H1 (cell line): ENCODE results near the gene PRX. TPM values are rescaled to one million over a fixed set of nuclear protein-coding genes. Genes with fewer than 3 reads are reported as not detected.

Source experiments
- CTCF ChIA-PET: fragments of 300-600 bp; sonication (Branson Sonifier 250); formaldehyde crosslinking; loops from one replicate; lab custom pipeline; 2021; ENCODE audit not compliant: partially characterized antibody; lab: Charles Lee
- POLR2A ChIA-PET: fragments of 300-600 bp; sonication (Branson Sonifier 250); formaldehyde crosslinking; loops from one replicate; lab custom pipeline; 2021; ENCODE audit warnings: inconsistent platforms; ENCODE audit not compliant: partially characterized antibody; lab: Charles Lee
- DNase-seq, 2 experiments: peaks; one replicate each; pipeline versions ENCODE4 v3.0.0 to v3.0.0-alpha.2; 2010 to 2022; ENCODE audit warnings: low spot score in 2 of 2, low read depth in 1 of 2, mixed read lengths in 1 of 2
- FAIRE-seq: peaks from 2 replicates; lab custom pipeline; 2011; peaks lifted over from hg19 to GRCh38; lab: Jason Lieb, UNC
- H2AFZ ChIP-seq: 2 replicates; pipeline ENCODE4 v1.8.1; 2012; ENCODE audit warnings: low read length, inconsistent platforms
- H2AK5ac ChIP-seq: 2 replicates; pipeline ENCODE4 v1.6.1; 2013; ENCODE audit warnings: low read depth, low read length
- H2BK120ac ChIP-seq: replicated peaks from 2 replicates; pipeline ENCODE3; 2013; ENCODE audit warnings: low read depth, low read length, inconsistent platforms
- H2BK12ac ChIP-seq: 2 replicates; pipeline ENCODE4 v1.6.1; 2013; ENCODE audit warnings: low read depth, low read length
- H2BK15ac ChIP-seq: 2 replicates; pipeline ENCODE4 v1.6.1; 2013; ENCODE audit warnings: low read length
- H2BK20ac ChIP-seq: 2 replicates; pipeline ENCODE4 v1.6.1; 2013; ENCODE audit warnings: low read length
- H2BK5ac ChIP-seq: 2 replicates; pipeline ENCODE4 v1.6.1; 2013; ENCODE audit warnings: low read depth, low read length
- H3K14ac ChIP-seq: 2 replicates; pipeline ENCODE4 v1.6.1; 2013; ENCODE audit warnings: inconsistent platforms; ENCODE audit not compliant: insufficient read length
- H3K18ac ChIP-seq: 2 replicates; pipeline ENCODE4 v1.6.1; 2013; ENCODE audit warnings: low read length; ENCODE audit errors: extremely low read depth
- H3K23ac ChIP-seq: 2 replicates; pipeline ENCODE4 v1.6.1; 2013; ENCODE audit warnings: inconsistent platforms; ENCODE audit not compliant: insufficient read length
- H3K23me2 ChIP-seq: 2 replicates; pipeline ENCODE4 v1.6.1; 2013; ENCODE audit warnings: low read depth, low read length
- H3K27ac ChIP-seq: 2 replicates; pipeline ENCODE4 v1.6.1; 2011; ENCODE audit warnings: low read depth, low read length, inconsistent platforms
- H3K27me3 ChIP-seq, 4 experiments: replicated peaks in 1 of 4; 1 replicate in 1 of 4; 2 replicates in 3 of 4; pipeline versions ENCODE4 v1.6.1 to v1.8.1; 2011 to 2013; ENCODE audit warnings: low read length in 3 of 4, mild to moderate bottlenecking in 3 of 4, inconsistent platforms in 2 of 4, mixed read lengths in 2 of 4, moderate library complexity in 1 of 4; ENCODE audit not compliant: control insufficient read depth in 3 of 4, insufficient read depth in 3 of 4; ENCODE audit errors: extremely low read depth in 1 of 4
- H3K36me3 ChIP-seq, 4 experiments: 2 replicates each; pipeline versions ENCODE4 v1.6.1 to v1.8.1; 2011 to 2013; ENCODE audit warnings: mild to moderate bottlenecking in 4 of 4, low read length in 3 of 4, moderate library complexity in 2 of 4, control low read depth in 1 of 4, inconsistent platforms in 1 of 4; ENCODE audit not compliant: insufficient read depth in 4 of 4, control insufficient read depth in 2 of 4
- H3K4ac ChIP-seq: replicated peaks from 2 replicates; pipeline ENCODE3; 2013; ENCODE audit warnings: low read length, low read depth, mixed read lengths, inconsistent platforms; ENCODE audit not compliant: insufficient read length
- H3K4me1 ChIP-seq, 4 experiments: replicated peaks in 1 of 4; 1 replicate in 1 of 4; 2 replicates in 3 of 4; pipeline versions ENCODE4 v1.6.1 to v1.8.1; 2011 to 2013; ENCODE audit warnings: low read length in 3 of 4, inconsistent platforms in 2 of 4, mixed read lengths in 1 of 4; ENCODE audit not compliant: insufficient read depth in 4 of 4, control insufficient read depth in 3 of 4
- H3K4me2 ChIP-seq, 2 experiments: 2 replicates each; pipeline versions ENCODE4 v1.6.1 to v1.8.1; 2011 to 2013; ENCODE audit warnings: low read depth in 2 of 2, low read length in 2 of 2, control low read depth in 1 of 2, inconsistent platforms in 1 of 2, mild to moderate bottlenecking in 1 of 2; ENCODE audit not compliant: insufficient read depth in 1 of 2
- H3K4me3 ChIP-seq, 4 experiments: fragments of 200-600, 300-600 bp in 1 of 4; sonication (generic), shearing (Covaris generic), sonication (Bioruptor Twin) in 1 of 4; 2 replicates each; pipeline versions ENCODE4 v1.5.1 to v1.8.1; 2011 to 2016; ENCODE audit warnings: low read length in 4 of 4, low read depth in 3 of 4, control low read depth in 2 of 4, inconsistent platforms in 2 of 4, mild to moderate bottlenecking in 2 of 4, mixed read lengths in 1 of 4, moderate library complexity in 1 of 4; ENCODE audit not compliant: insufficient read depth in 2 of 4; ENCODE audit errors: extremely low read depth in 1 of 4
- H3K56ac ChIP-seq: replicated peaks from 2 replicates; pipeline ENCODE3; 2013; ENCODE audit warnings: low read depth, mild to moderate bottlenecking, mixed read lengths, low read length, inconsistent platforms; ENCODE audit not compliant: insufficient read length
- H3K79me1 ChIP-seq: 2 replicates; pipeline ENCODE4 v1.6.1; 2013; ENCODE audit warnings: low read depth, low read length, control low read depth
- H3K79me2 ChIP-seq, 2 experiments: 2 replicates each; pipeline versions ENCODE4 v1.6.1 to v1.8.1; 2012 to 2013; ENCODE audit warnings: low read length in 2 of 2, mild to moderate bottlenecking in 2 of 2, inconsistent platforms in 1 of 2; ENCODE audit not compliant: insufficient read depth in 2 of 2, control insufficient read depth in 1 of 2
- H3K9ac ChIP-seq, 4 experiments: replicated peaks in 1 of 4; 1 replicate in 1 of 4; 2 replicates in 3 of 4; pipeline versions ENCODE4 v1.6.1 to v1.8.1; 2011 to 2013; ENCODE audit warnings: low read depth in 3 of 4, low read length in 3 of 4, control low read depth in 2 of 4, mild to moderate bottlenecking in 2 of 4, moderate library complexity in 2 of 4, inconsistent platforms in 1 of 4; ENCODE audit errors: extremely low read depth in 1 of 4
- H3K9me3 ChIP-seq, 2 experiments: 2 replicates each; pipeline versions ENCODE4 v1.6.1 to v1.8.1; 2012 to 2013; ENCODE audit warnings: mild to moderate bottlenecking in 2 of 2, moderate library complexity in 2 of 2, control low read depth in 1 of 2, inconsistent platforms in 1 of 2, low read depth in 1 of 2, low read length in 1 of 2, mixed read lengths in 1 of 2; ENCODE audit not compliant: insufficient read depth in 2 of 2
- H4K20me1 ChIP-seq, 2 experiments: replicated peaks in 1 of 2; 2 replicates each; pipeline versions ENCODE3 to v1.8.1; 2011 to 2013; ENCODE audit warnings: inconsistent platforms in 2 of 2, low read length in 2 of 2, mild to moderate bottlenecking in 1 of 2; ENCODE audit not compliant: insufficient read depth in 2 of 2, control insufficient read depth in 1 of 2
- H4K5ac ChIP-seq: 2 replicates; pipeline ENCODE4 v1.6.1; 2013; ENCODE audit warnings: low read length, low read depth, mixed read lengths, inconsistent platforms; ENCODE audit not compliant: insufficient read length
- H4K8ac ChIP-seq: 2 replicates; pipeline ENCODE4 v1.8.0; 2013; ENCODE audit warnings: mild to moderate bottlenecking, moderate library complexity, low read length, inconsistent platforms; ENCODE audit not compliant: insufficient read depth; ENCODE audit errors: extremely low read depth
- H4K91ac ChIP-seq: replicated peaks from 2 replicates; pipeline ENCODE3; 2013; ENCODE audit warnings: low read length, mixed read lengths, inconsistent platforms; ENCODE audit not compliant: insufficient read length
- ASH2L ChIP-seq: fragments of 200-600, 300-600 bp; sonication (generic); IDR thresholded peaks from one replicate; pipeline ENCODE4 v1.7.1; 2017; ENCODE audit warnings: low read length
- BACH1 ChIP-seq: IDR thresholded peaks from 2 replicates; pipeline ENCODE4 v1.6.1; 2012; ENCODE audit warnings: low read length, improper control_type of control experiment
- BCL11A ChIP-seq, 2 experiments: IDR thresholded peaks; one replicate each; pipeline ENCODE4 v1.6.1; 2011; ENCODE audit warnings: low read depth in 2 of 2, low read length in 2 of 2, mild to moderate bottlenecking in 2 of 2
- CREB1 ChIP-seq: IDR thresholded peaks from 2 replicates; pipeline ENCODE4 v1.6.1; 2012; ENCODE audit warnings: inconsistent platforms
- EP300 ChIP-seq, 2 experiments: IDR thresholded peaks; 1 replicate in 1 of 2; 2 replicates in 1 of 2; pipeline ENCODE4 v1.6.1; 2011 to 2012; ENCODE audit warnings: low read depth in 2 of 2, low read length in 2 of 2, mild to moderate bottlenecking in 2 of 2, borderline replicate concordance in 1 of 2, inconsistent platforms in 1 of 2, moderate library complexity in 1 of 2
- MAX ChIP-seq: IDR thresholded peaks from 2 replicates; pipeline ENCODE4 v1.6.1; 2012; ENCODE audit warnings: inconsistent platforms
- POLR2A ChIP-seq, 2 experiments: IDR thresholded peaks; 1 replicate in 1 of 2; 2 replicates in 1 of 2; pipeline ENCODE4 v1.6.1; 2011; ENCODE audit warnings: low read depth in 2 of 2, low read length in 2 of 2, mild to moderate bottlenecking in 2 of 2; ENCODE audit errors: control extremely low read depth in 1 of 2
- POU5F1 ChIP-seq: IDR thresholded peaks from 2 replicates; pipeline ENCODE4 v1.6.1; 2011; ENCODE audit warnings: low read depth, mild to moderate bottlenecking, low read length, moderate library complexity
- RBBP5 ChIP-seq: IDR thresholded peaks from 2 replicates; pipeline ENCODE4 v1.7.1; 2012; ENCODE audit warnings: low read depth, mild to moderate bottlenecking, inconsistent platforms, low read length, moderate library complexity, borderline replicate concordance
- SIRT6 ChIP-seq: IDR thresholded peaks from one replicate; pipeline ENCODE4 v1.7.1; 2012; ENCODE audit warnings: low read length, inconsistent platforms
- SP1 ChIP-seq: IDR thresholded peaks from 2 replicates; pipeline ENCODE4 v1.6.1; 2011; ENCODE audit warnings: low read depth, low read length
- SP4 ChIP-seq: IDR thresholded peaks from 2 replicates; pipeline ENCODE4 v1.6.1; 2012; ENCODE audit warnings: low read length, inconsistent platforms
- TBP ChIP-seq: IDR thresholded peaks from 2 replicates; pipeline ENCODE4 v1.6.1; 2011; ENCODE audit warnings: low read depth, low read length, improper control_type of control experiment
- TCF12 ChIP-seq: IDR thresholded peaks from 2 replicates; pipeline ENCODE4 v1.6.1; 2011; ENCODE audit warnings: low read depth, mild to moderate bottlenecking, low read length
- TEAD4 ChIP-seq: IDR thresholded peaks from 2 replicates; pipeline ENCODE4 v1.6.1; 2012; ENCODE audit warnings: low read depth, low read length, inconsistent platforms, mixed read lengths
- WGBS, 2 experiments: shearing (Covaris generic) in 1 of 2; methylation state at CpG; one replicate each; pipeline versions ENCODE4 v1.1.6 to v1.1.7; 2013 to 2015; ENCODE audit warnings: low lambda C conversion rate in 2 of 2, mixed read lengths in 2 of 2, inconsistent platforms in 1 of 2, low coverage in 1 of 2, missing lambda C conversion rate in 1 of 2; ENCODE audit not compliant: insufficient replicate concordance in 2 of 2, insufficient coverage in 1 of 2, insufficient read length in 1 of 2; ENCODE audit errors: extremely low coverage in 1 of 2, missing lambda C conversion rate in 1 of 2; 5-methylcytosine and 5-hydroxymethylcytosine counted together
- polyA plus RNA-seq, 7 experiments: library from polyadenylated mRNA; depleted of rRNA in 3 of 7; stranded (reverse) in 5 of 7; unstranded in 2 of 7; fragments of >200 nt in 5 of 7; fragments of 200-250 nt in 2 of 7; gene quantifications; 1 replicate in 5 of 7; 2 replicates in 1 of 7; 4 replicates in 1 of 7; pipeline versions ENCODE4 v1.2.1 to v1.2.3, GENCODE V29; 2011 to 2013; ENCODE audit warnings: missing spikeins in 2 of 7, mixed read lengths in 2 of 7
- total RNA-seq: library from RNA; stranded (reverse); fragmentation: NEBNext Ultra II Directional; extraction: Animal tissue kit (Norgen Biotek cat#: 25700); gene quantifications from 2 replicates; pipeline ENCODE4 v1.2.1, GENCODE V29; 2021

PRX gene
- total and polyA plus RNA-seq, 2 of the 8 experiments (the other 6 are each of a cell fraction or from before 2014, with no cell fraction given), result 2.8 to 5.8 TPM

GRCh38 chr19:40410030-40410389, 3.2 kb downstream of the PRX start:
- H3K23ac ChIP-seq, result no peak overlapping the region
- peak overlapping the region; percentile 61; the same call in 1 of the 2 replicates for H2BK15ac ChIP-seq
- FAIRE-seq, result no peak
- TF ChIP-seq SP1 (peak; percentile 76), BACH1 (no peak), EP300 (IDR thresholded peaks at IDR 0.05; ENCODE audit: borderline replicate concordance in 1 of 2, low read depth in 2 of 2, low read length in 2 of 2) (peak in 1 of 2 experiments; percentile 70; a peak in 1 of 3 replicates), TCF12 (peak; percentile 64; the same call in 1 of the 2 replicates), ASH2L (peak; percentile 33), SIRT6 (no peak), MAX (peak; percentile 46), BCL11A (IDR thresholded peaks at IDR 0.05; ENCODE audit: low read depth in 2 of 2, low read length in 2 of 2) (no peak), POLR2A (IDR thresholded peaks at IDR 0.05; ENCODE audit: control extremely low read depth in 1 of 2, low read depth in 2 of 2, low read length in 2 of 2) (peak in 1 of 2 experiments; percentile 58; a peak in 1 of 3 replicates), POU5F1 (no peak), SP4 (no peak), TEAD4 (peak; percentile 67; the same call in 1 of the 2 replicates), TBP (no peak), RBBP5 (no peak; the same call in 1 of the 2 replicates), CREB1 (no peak)

More at GRCh38 chr19:40410030-40410389, 3.2 kb downstream of the PRX start:
- H2AK5ac ChIP-seq, result no peak overlapping the region
- no peaks in the 10 kb centered on the region for H3K9me3 ChIP-seq
- no peak overlapping the region for H3K9ac ChIP-seq
- no peak for DNase-seq
- peak overlapping the region; percentile 80 for H4K91ac ChIP-seq
- H3K4me1 ChIP-seq, result peaks cover 7 to 24% (median 13%) of the 10 kb centered on the region in 4 experiments
- peak overlapping the region; percentile 1; the same call in 1 of the 2 replicates for H3K18ac ChIP-seq
- H3K27ac ChIP-seq, result peak overlapping the region; percentile 53; the same call in 1 of the 2 replicates
- peak overlapping the region; percentile 57; the same call in 1 of the 2 replicates for H4K8ac ChIP-seq
- POLR2A ChIA-PET, result interaction anchor here (1.6 to 6.4 kb wide), 7 partner anchors 8 to 307 kb away, joined by 3 to 27 read pairs (median 8); partner anchors contain the start of genes COQ8B, ITPKC, SERTAD1 and SERTAD3
- WGBS, 2 experiments, result 52% methylated on average over 7 of the region's 9 CpGs; no CpG with 5 or more reads in 1 of the 2 experiments
- no peak overlapping the region for H3K14ac ChIP-seq
- H2AFZ ChIP-seq, result 0 out of 2 replicates have a peak overlapping the region, but pooled peaks have one; percentile 5
- no peaks in the 10 kb centered on the region for H3K79me2 ChIP-seq
- peak overlapping the region; percentile 48; the same call in 1 of the 2 replicates for H2BK5ac ChIP-seq
- 0 out of 2 replicates have a peak, but pooled peaks cover 2% of the 10 kb centered on the region for H3K23me2 ChIP-seq
- no peak overlapping the region for H3K4ac ChIP-seq
- H3K79me1 ChIP-seq, result no peaks in the 10 kb centered on the region
- H2BK20ac ChIP-seq, result no peak overlapping the region
- no peak overlapping the region for H3K56ac ChIP-seq
- no peaks in the 10 kb centered on the region for H3K36me3 ChIP-seq
- H3K4me3 ChIP-seq, result no peak overlapping the region; a peak in 1 of 8 replicates
- H4K20me1 ChIP-seq, result no peaks in the 10 kb centered on the region
- 0 out of 2 replicates have a peak overlapping the region, but pooled peaks have one; percentile 68 for H2BK12ac ChIP-seq
- peak overlapping the region; percentile 82 for H2BK120ac ChIP-seq
- CTCF ChIA-PET, result interaction anchor here (1.7 to 5.1 kb wide), 3 partner anchors 10 to 105 kb away, joined by 3 to 41 read pairs (median 8); no protein-coding TSS in a partner anchor
- no peaks in the 10 kb centered on the region for H3K27me3 ChIP-seq
- H4K5ac ChIP-seq, result peak overlapping the region; percentile 25
- H3K4me2 ChIP-seq, result peak overlapping the region in 1 of 2 experiments; percentile 30; a peak in 1 of 4 replicates
